Endothelial cell of hepatic sinusoid (primary cell): ENCODE data around the gene TRAK2.
"Not testable (repeated sequence)": the region's sequence is repeated elsewhere in the genome, so short reads cannot be mapped to it uniquely, and the experiment has no call there.

Source experiments
- in situ Hi-C: cut with HindIII; loops from 2 replicates; pipeline ENCODE4 v1.10.0; 2017; ENCODE audit warnings: low sequenced_read_pairs

TRAK2 gene

DNA sequence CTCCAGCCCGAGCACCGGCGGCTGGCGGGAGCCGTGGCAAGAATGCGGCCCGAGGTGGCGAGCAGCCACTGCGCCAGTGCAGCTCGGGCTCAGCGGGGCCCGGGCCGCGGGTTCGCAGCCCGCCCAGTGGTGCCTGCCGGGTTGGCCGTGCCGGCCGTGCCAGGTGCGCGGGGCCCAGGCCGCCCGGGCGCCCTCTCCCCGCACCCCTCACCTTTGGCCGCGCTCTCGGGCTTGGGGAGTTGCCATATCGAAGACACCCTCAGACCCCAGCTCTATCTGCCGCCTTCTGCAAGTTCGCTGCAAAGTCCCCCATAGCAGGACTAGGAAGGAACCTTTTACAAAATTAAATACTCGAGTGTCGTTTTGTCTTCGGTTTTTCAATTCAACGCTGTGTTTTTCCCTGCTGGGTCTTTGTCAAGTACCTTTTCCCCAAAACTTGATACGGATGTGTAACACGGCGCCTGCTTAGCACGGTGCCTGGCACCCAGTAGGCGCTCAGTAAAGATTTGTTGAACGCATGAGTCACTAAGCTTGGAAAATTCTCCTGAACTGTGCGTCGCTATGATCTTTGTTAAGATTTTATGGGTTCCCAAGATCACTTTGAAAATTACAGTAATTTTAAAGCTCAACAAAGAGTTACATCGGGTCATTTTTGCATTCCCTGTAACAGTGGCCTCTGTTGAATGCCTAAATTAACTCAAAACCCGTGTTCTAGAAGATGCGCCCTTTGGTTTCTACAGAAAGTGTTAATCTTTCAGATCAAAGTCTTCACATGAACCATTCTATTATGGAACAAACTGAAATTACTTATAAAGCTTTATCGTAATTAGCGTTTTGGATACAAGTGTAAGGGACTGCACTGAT, 1.0 kb upstream of the TRAK2 start:
- in situ Hi-C loops, result no loop called here

DNA sequence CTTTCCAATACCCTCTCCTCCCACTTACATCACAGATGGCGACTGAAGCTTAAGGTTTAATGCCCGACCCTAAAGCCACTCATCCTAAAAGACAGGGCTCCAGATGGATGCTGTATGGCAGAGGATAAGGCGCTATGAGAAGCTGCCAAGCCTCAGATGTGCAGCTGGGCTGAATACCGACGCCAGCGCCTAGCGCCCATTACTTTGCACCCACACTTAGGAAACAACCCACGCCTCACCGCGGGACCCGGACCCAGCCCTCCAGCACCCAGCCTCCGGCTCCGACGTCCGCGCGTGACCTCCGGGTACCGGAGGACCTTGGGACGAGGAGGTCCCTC, 335 bp downstream of the TRAK2 start:
- in situ Hi-C loops, result no loop called here

DNA sequence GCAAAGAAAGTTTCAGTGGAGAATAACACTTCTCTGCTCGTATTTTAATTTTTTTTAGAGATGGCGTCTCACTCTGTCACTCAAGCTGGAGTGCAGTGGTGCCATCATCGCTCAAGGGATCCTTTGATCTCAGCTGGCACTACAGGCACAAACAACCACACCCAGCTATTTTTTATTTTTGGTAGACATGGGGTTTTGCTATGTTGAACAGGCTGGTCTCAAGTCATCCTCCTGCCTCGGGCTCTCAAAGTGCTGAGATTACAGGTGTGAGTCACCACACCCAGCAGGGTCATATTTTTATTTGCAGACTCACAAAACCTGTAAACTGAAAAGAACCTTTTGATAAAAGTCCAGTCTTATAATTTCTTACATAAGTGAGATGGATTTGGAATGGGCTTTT, 2.6 kb downstream of the TRAK2 start:
- in situ Hi-C loops, result loop anchor here (10.0 kb wide), 1 partner anchor 64 kb away; no protein-coding TSS in a partner anchor

DNA sequence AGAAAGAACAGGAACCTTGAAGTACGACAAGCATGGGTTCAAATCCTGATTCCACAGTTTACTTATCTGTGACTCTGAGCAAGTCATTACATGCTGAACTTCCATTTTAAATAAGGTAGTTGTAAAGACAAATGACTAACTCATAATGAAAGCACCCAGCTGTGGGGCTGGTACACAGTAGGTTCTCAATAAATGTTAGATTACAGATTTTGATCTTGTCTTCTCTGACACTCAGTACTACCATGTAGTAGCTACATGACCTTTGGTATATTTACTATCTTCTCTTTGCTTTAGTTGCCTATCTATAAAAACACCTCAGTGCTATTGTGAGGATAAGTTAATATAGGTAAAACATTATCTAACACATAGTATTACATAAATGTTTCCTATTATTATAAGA, 3.2 kb downstream of the TRAK2 start:
- in situ Hi-C loops, result loop anchor here (10.0 kb wide), 1 partner anchor 63 kb away; no protein-coding TSS in a partner anchor

DNA sequence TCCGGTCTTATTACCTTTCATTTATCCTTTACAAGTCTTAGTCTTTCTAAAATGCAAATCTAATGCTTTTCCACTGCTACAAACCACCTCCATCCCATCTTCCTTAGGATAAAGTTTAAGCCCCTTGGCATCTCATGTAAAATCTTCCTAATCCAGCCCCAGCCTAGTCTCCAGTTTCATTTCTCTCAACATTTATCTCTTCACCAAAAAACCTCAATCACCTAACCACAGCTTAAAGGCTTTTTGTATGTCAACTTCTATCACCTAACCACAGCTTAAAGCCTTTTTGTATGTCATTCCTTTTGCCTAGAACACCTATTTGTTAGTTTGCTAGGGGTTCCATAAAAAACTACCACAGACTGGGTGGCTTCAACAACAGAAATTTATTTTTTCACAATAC, 4.2 kb downstream of the TRAK2 start:
- in situ Hi-C loops, result loop anchor here (10.0 kb wide), 1 partner anchor 62 kb away; no protein-coding TSS in a partner anchor

DNA sequence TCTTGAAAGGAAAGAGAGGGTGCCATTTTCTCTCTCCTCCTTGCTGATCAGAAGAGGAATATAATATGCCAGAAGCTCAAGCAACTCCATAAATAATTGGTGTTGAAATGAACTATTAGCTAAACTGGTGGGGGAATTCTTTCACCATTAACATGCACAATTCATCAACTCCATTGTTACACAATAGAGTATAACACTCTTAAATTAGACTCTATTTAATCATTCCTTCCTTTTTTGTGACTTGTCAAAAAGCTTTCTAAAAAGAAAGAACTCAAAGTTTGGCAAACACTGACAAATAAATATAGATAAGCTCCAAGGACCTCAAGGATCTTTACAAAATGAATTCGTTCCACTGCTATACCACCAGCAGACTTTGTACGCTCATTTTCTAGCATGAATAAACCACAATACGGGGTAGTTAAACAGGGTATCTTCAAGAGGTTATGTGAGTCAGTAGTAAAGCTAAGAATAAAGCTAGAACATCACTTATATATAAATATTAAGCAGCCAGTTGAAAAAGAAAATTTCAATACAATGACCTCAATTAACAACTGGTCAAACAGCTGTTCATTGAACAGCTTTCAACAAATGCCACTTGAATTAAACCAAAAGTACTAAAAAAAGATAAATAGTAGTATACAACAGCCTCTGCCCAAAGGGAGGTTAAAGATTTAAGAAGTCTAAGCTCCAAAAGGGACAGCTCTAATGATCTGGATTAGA, 6.4 kb downstream of the TRAK2 start:
- in situ Hi-C loops, result loop anchor here (10.0 kb wide), 1 partner anchor 60 kb away; no protein-coding TSS in a partner anchor

DNA sequence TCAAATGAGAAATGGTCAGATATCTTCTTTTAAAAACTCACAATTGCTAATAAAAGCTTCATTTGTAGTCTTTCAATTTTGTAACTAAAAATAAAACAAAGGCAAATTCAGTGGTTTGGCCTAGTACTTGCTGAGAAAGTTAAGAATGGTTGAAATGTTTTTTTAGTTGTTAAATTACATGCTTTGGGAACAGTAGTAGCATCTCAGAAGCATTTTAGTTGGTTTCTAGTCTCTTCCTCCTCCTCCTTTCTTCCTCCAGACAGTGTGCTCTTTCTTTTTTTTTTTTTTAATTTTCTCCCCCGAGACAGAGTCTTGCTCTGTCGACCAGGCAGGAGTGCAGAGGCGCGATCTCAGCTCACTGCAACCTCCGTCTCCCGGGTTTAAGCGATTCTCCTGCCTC, 9.8 kb downstream of the TRAK2 start:
- in situ Hi-C loops, result loop anchor here (10.0 kb wide), 1 partner anchor 57 kb away; no protein-coding TSS in a partner anchor

DNA sequence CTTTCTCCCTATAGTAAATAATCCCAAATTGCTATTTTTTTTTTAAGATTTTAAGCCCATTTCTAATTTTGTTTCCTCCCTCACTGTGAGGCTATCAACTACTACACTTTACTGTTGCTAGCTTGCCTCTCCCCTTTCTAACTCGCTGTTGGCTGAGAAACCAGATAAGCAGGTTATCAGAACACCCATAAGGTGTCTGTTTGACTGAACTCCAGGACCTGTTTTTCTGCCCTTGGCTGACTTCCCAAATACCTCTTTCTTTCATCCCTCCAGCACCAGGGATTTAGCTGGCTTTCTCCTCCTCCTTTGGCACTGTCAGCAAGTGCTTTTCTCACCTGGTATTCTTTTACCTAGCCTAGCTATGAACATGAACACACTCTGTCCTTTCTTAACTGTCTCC, 11.1 kb downstream of the TRAK2 start:
- in situ Hi-C loops, result loop anchor here (10.0 kb wide), 1 partner anchor 55 kb away; no protein-coding TSS in a partner anchor

DNA sequence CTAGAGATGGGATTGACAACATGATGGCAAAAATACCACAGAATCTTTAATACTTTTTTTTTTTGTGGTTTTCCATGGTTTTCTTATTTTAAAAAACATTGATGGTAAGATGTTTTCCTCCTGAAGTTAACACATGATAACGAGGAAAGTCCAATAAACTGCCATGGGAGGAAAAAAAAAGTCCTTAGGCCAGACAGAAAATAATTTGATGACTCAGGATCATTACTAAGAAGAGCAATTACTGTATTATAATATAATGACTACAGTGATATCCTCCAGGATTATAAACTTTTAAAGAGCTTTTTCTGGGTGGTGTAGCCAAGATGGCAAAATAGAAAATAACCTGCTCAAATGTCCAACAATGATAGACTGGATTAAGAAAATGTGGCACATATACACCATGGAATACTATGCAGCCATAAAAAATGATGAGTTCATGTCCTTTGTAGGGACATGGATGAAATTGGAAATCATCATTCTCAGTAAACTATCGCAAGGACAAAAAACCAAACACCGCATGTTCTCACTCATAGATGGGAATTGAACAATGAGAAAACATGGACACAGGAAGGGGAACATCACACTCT, 11.8 kb downstream of the TRAK2 start:
- in situ Hi-C loops, result not testable (repeated sequence)

DNA sequence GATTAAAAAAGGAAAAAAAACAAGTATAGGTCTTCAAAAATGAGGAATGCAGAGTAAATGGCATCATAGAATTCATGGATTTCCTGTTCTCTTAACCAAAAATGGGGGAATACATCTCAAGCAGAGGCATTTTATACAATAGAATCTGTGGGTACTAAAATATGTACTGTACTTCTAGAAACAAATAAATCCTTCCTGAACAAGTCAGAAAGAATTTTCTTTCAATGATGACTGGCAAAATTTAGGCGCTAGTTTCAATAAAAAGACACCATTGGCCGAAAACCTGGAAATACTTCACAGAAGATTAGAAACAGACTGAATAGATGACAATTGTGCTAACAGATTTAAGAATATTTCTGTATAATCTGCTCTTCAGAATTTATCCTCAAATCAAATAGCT, 15.1 kb downstream of the TRAK2 start:
- in situ Hi-C loops, result no loop called here

DNA sequence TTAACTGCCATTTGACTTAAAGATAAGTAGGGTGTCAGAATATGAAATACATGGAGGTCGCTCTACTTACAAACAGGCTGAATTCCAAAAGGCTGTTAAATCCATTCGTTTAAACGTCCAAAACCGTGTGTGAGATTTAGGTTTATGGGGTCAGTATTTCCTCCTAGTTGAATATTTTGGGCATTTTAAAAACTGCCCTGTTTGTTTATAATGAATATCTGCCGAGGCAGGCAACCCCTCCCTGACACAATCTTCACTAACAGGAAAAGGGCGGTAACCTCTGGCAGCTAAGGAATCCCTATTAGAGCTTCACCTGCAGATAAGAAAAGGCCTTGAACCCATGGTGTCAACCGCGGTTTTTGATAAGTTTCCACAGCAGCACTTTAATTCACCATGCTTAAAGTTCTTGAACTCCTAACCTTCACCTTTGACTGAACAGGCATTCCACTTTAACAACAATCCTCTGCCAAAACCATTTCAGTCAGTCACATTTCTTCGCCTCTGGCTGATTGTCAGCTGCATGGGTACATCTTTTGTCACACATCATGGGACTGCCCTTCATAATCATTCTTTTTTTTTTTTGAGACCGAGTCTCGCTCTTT, 17.8 kb downstream of the TRAK2 start:
- in situ Hi-C loops, result no loop called here

DNA sequence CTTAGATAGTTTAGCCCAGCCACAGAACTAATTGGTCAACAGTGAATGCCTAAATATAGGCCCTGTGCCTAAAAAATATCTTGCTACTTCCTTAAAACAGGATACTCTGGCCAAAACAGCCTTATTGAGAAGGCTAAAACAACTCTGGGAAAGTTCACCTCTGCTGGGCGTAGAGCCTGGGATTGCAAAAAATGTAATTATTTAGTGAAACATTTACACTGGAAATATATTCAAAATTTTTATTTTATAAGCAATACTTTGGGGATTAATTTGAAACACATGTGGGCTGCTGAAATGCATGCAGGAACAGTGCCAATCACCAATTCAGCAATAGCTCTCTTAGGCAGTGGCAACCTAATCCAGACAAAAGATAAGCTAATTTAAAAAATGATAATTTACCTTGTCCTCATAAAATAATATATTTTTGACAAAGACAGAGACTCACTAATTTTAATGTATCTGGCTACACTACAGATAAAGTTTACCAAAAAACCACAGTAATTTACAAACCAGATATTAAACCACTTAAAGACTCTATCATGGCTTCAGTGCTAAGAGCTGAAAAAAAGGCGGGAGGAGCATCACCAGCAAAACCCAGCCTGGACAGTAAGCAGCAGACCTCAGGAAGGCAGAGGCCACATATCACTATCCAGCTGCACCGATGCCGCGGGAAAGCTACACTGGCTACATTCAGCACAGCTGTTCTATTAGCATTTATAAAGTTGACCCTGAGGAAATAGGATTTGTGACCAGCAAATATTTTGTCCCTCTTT, 18.5 kb downstream of the TRAK2 start:
- in situ Hi-C loops, result no loop called here

DNA sequence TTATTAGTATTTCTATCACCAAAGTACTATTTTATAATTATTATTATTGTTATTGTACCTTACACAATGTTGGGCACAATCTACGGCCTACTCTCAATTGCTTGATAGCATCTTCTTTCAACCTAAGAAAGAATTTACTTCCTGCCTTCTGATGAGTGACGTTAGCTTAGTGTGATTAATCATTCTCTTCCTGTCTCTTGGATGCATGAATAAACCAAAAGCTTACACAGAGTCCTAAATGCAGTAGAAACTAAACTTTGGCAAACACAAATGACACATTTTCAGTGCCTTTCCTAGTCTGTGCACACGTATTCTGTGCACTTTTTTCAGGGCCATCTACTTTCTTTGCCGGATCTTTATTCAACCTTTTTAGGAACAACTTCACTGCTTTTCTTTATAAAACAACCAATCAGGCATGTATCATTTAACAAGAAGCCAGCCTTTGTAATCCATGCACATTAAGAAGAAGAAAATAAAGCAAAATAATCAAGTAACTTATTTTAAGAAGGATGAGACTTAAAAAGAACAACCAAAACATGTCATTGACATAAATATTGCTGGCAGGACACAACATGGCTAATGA, 19.1 kb downstream of the TRAK2 start:
- in situ Hi-C loops, result no loop called here

DNA sequence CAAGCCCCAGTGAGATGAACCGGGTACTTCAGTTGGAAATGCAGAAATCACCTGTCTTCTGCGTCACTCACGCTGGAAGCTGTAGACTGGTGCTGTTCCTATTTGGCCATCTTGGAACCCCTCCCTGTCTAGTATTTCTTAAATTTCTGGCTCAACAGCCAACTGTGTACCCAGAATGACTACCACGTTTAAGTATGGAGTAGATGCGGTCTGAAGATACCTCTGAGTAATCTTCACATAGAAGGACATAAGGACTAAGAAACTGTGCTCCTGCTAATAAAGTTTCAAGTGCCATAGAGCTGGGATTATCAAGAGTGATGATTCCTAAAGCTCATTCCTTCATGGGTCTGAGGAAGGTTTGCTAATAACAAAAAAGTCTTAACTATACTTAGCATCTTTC, 20.4 kb downstream of the TRAK2 start:
- in situ Hi-C loops, result no loop called here

DNA sequence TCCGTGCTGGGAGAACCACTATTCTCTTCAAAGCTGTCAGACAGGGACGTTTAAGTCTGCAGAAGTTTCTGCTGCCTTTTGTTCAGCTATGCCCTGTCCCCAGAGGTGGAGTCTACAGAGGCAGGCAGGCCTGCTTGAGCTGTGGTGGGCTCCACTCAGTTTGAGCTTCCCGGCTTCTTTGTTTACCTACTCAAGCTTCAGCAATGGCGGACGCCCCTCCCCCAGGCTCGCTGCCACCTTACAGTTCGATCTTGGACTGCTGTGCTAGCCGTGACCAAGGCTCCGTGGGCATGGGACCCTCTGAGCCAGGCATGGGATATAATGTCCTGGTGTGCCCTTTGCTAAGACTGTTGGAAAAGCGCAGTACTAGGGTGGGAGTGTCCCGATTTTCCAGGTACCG, 20.9 kb downstream of the TRAK2 start:
- in situ Hi-C loops, result not testable (repeated sequence)

DNA sequence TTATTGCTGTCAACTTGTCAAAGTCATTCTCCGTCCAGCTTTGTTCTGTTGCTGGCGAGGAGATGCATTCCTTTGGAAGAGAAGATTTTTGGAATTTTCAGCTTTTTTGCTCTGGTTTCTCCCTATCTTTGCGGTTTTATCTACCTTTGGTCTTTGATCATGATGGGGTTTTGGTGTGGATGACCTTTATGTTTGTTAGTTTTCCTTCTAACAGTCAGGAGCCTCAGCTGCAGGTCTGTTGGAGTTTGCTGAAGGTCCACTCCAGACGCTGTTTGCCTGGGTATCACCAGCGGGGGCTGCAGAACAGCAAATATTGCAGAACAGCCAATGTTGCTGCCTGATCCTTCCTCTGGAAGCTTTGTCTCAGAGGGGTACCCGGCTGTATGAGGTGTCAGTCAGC, 21.4 kb downstream of the TRAK2 start:
- in situ Hi-C loops, result not testable (repeated sequence)

DNA sequence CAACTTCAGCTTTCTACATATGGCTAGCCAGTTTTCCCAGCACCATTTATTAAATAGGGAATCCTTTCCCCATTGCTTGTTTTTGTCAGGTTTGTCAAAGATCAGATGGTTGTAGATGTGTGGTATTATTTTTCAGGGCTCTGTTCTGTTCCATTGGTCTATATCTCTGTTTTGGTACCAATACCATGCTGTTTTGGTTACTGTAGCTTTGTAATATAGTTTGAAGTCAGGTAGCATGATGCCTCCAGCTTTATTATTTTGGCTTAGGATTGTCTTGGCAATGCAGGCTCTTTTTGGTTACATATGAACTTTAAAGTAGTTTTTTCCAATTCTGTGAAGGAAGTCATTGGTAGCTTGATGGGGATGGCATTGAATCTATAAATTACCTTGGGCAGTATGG, 22.9 kb downstream of the TRAK2 start:
- in situ Hi-C loops, result not testable (repeated sequence)

DNA sequence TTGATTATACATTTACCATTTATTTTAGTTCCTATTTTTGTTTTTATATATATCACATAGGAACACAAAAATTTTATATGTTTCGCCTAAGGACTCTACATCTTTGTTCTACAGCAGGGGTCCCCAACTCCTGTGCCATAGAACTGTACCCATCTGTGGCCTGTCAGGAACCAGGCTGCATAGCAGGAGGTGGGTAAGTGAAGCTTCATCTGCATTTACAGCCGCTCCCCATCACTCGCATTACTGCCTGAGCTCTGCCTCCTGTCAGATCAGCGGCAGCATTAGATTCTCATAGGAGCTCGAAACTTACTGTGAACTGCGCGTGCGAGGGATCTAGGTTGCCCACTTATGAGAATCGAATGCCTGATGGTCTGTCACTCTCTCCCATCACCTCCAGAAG, 25.3 kb downstream of the TRAK2 start:
- in situ Hi-C loops, result no loop called here

DNA sequence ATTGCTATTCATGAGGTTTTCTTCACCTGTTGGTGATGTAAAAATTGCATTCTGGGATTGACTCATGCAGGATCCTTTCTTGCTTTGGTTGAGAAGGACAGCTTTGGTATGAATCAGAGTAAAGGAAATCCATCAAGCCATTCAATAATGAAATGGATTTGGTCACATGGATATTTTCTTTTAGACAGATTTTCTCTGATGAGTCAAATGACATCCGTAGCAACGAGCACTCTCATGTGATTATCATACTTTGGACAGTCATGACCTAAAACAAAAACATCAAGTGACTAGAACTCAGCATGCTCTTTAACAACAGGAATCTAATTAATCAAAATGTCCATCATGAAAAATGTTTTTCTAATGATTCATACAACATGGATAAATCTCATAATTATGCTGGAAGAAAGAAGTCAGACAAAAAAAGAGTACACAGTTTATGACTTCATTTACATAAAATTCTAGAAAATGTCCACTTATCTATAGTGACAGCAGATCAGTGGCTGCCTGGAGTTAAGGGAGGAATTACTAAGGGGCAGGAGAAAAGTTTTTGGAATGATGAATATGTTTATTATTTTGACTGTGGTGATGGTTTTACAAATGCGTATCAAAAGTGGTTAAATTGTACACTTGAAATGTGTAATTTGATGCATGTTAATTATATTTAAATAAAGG, 30.7 kb downstream of the TRAK2 start:
- in situ Hi-C loops, result no loop called here

DNA sequence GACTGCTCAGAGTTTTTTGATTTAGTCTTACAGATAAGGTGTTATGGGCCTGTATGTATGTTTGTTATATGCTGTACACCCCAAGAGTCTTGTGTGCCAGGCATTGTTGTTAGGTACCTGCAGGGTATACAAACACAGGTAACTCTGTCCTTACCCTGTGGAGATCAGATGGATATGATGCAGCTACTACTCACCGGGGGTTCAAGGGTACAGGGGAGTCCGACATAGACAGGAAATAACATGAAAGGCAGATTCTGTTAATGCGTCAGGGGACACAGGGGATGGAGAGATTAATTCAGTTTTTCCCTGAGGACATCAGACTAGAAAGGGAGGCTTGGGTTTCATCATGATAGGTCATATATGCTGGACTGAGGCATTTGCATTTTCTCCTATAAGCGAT, 31.3 kb downstream of the TRAK2 start:
- in situ Hi-C loops, result no loop called here
